ENCODE results near the gene TSHZ2. TPM values are rescaled to one million over a fixed set of nuclear protein-coding genes. Genes with fewer than 3 reads are reported as not detected.

The TSHZ2 gene
- total RNA-seq, 1 donor from 2014 or later: 5.2 TPM

- Histone ChIP-seq H3K4me3 (no peak overlapping the region), H3K9me3 (no peaks in the 10 kb centered on the region), H3K27me3 (no peaks in the 10 kb centered on the region), H3K4me1 (no peaks in the 10 kb centered on the region), H3K36me3 (no peaks in the 10 kb centered on the region), H3K27ac (no peak overlapping the region)
- TF ChIP-seq CTCF (IDR thresholded peaks at IDR 0.05): no peak
- intact Hi-C loops (cut with DNase I): no loop called here
- DNase-seq (no peak), ATAC-seq (no peak)
Observed at GRCh38 chr20:53141201-53142050, 169.3 kb downstream of the TSHZ2 start.

DNA sequence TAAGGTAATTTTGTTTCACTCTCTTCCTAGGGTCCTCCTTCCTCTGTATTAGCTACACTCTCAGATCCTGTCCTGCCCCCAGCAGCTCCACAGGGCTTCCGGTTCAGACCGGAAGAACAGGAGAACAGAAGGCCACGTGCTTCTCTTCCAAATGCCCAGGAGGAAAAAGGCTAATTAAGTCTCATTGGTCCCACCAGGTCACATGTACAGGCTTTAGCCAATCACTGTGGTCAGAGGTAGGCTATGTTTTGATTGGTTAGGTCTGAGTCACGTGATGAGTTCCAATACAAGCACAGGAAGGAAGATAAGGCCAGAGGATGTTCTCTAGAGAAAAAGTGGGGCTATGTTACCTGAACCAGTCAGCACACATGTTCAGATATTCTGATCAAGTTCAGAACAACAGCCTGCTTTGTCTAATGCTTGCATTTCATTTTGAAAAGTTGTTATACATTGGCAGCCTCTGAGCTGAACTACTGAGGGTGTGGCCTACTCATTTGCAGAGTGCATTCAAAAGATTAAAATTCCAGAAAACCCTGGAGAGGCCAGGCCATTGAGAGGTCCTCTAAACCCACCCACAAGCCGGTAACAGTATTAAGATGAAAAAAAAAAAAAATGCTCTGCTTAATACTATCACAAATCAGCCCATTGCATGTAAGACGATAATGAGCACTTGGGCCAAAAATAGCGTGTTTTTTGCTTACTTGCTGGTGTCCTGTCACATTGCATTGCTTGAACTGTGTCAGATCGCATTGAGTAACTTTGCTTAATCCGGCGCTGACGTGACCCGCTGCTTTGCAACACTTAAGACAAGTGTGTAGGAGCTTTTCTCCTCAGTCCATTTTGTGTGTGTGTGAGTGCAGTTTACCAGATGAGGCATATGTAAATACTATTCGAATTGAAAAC is 170.3 kb downstream of the TSHZ2 start:
- ATAC-seq (no peak), DNase-seq (no peak)
- H3K27me3 ChIP-seq: no peaks in the 10 kb centered on the region
- H3K9me3 ChIP-seq: no peaks in the 10 kb centered on the region
- no peaks in the 10 kb centered on the region for H3K36me3 ChIP-seq
- TF ChIP-seq CTCF (IDR thresholded peaks at IDR 0.05): no peak
- intact Hi-C loops (cut with DNase I): no loop called here
- H3K4me1 ChIP-seq: no peaks in the 10 kb centered on the region
- H3K27ac ChIP-seq: no peak overlapping the region
- no peak overlapping the region for H3K4me3 ChIP-seq

- Histone ChIP-seq H3K27me3 (no peaks in the 10 kb centered on the region), H3K4me3 (no peak overlapping the region), H3K27ac (no peak overlapping the region), H3K9me3 (no peaks in the 10 kb centered on the region), H3K4me1 (no peaks in the 10 kb centered on the region), H3K36me3 (no peaks in the 10 kb centered on the region)
- DNase-seq: no peak
- ATAC-seq: no peak
- intact Hi-C loops (cut with DNase I): no loop called here
- no peak for TF ChIP-seq CTCF (IDR thresholded peaks at IDR 0.05)
Observed at GRCh38 chr20:53146201-53146891, 174.2 kb downstream of the TSHZ2 start.

DNA sequence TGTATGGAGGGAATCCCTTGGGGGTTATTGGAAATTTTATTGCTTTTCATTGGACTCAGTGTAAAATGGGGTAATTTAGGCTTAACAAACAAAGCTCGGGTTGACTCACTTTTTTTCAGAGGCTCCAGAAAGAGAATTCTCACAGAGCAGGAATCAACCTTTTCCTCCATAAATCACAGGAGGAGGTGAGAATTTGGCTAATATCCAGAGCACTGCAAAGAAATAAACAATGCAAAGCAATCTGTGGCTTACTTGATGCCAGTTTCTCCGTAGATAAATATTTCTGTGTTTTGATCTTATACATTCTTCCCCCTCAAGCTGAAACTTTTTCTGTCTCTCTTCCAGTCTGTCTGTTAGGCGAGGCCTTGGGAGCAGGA is 176.6 kb downstream of the TSHZ2 start:
- no peak for TF ChIP-seq CTCF (IDR thresholded peaks at IDR 0.05)
- H3K4me1 ChIP-seq: no peaks in the 10 kb centered on the region
- ATAC-seq (no peak), DNase-seq (no peak)
- H3K27me3 ChIP-seq: no peaks in the 10 kb centered on the region
- H3K36me3 ChIP-seq: no peaks in the 10 kb centered on the region
- intact Hi-C loops (cut with DNase I): no loop called here
- H3K27ac ChIP-seq: no peak overlapping the region
- H3K9me3 ChIP-seq: no peaks in the 10 kb centered on the region
- no peak overlapping the region for H3K4me3 ChIP-seq

GRCh38 chr20:53149148-53149889 is 177.2 kb downstream of the TSHZ2 start:
- no peaks in the 10 kb centered on the region for H3K9me3 ChIP-seq
- no peaks in the 10 kb centered on the region for H3K4me1 ChIP-seq
- intact Hi-C loops (cut with DNase I): no loop called here
- H3K36me3 ChIP-seq: no peaks in the 10 kb centered on the region
- no peaks in the 10 kb centered on the region for H3K27me3 ChIP-seq
- DNase-seq (no peak), ATAC-seq (no peak)
- no peak overlapping the region for H3K4me3 ChIP-seq
- no peak for TF ChIP-seq CTCF (IDR thresholded peaks at IDR 0.05)
- no peak overlapping the region for H3K27ac ChIP-seq

All from upper lobe of right lung (tissue), 1 donor.